Fibroblast of the aortic adventitia (primary cell): Measurements from ENCODE around the gene PIEZO2. TPM values are rescaled to one million over a fixed set of nuclear protein-coding genes. Genes with fewer than 3 reads are reported as not detected.

Experiments
- DNase-seq: peaks from one replicate; pipeline ENCODE4 v3.0.0-alpha.2; 2010; ENCODE audit warnings: low read depth
- H3K4me3 ChIP-seq: 2 replicates; pipeline ENCODE4 v1.5.1; 2011; ENCODE audit warnings: low read depth, mild to moderate bottlenecking, control low read depth, low read length, moderate library complexity
- CTCF ChIP-seq: IDR thresholded peaks from 2 replicates; pipeline ENCODE4 v1.5.1; 2011; ENCODE audit warnings: mild to moderate bottlenecking, low read length, control low read depth, inconsistent platforms; ENCODE audit not compliant: insufficient read depth
- total RNA-seq: library from RNA; depleted of rRNA; stranded (reverse); fragments of >200 nt; gene quantifications from 2 replicates; pipeline ENCODE4 v1.2.3, GENCODE V29; 2012; ENCODE audit warnings: low replicate concordance

PIEZO2 gene
- total RNA-seq, 1 donor = 1.6 TPM

- TF ChIP-seq CTCF = no peak
- no peak for DNase-seq
- no peak overlapping the region for H3K4me3 ChIP-seq
These were observed 459.4 kb downstream of the PIEZO2 start for GRCh38 chr18:10690035-10690329.

- DNase-seq = peak; percentile 8
- H3K4me3 ChIP-seq = no peak overlapping the region
- TF ChIP-seq CTCF = no peak
These were observed 459.9 kb downstream of the PIEZO2 start for GRCh38 chr18:10689236-10690034.

GRCh38 chr18:10688766-10689165, 460.6 kb downstream of the PIEZO2 start:
- no peak for DNase-seq
- no peak overlapping the region for H3K4me3 ChIP-seq
- no peak for TF ChIP-seq CTCF

- DNase-seq = no peak
- no peak overlapping the region for H3K4me3 ChIP-seq
- no peak for TF ChIP-seq CTCF
These were observed 462.0 kb downstream of the PIEZO2 start for GRCh38 chr18:10687161-10687925.

- TF ChIP-seq CTCF = no peak
- H3K4me3 ChIP-seq = no peak overlapping the region
- DNase-seq = no peak
These were observed 463.1 kb downstream of the PIEZO2 start for GRCh38 chr18:10686308-10686707.

- no peak for TF ChIP-seq CTCF
These were observed 463.9 kb downstream of the PIEZO2 start for GRCh38 chr18:10685484-10685883.

More at GRCh38 chr18:10685484-10685883, 463.9 kb downstream of the PIEZO2 start:
- DNase-seq = no peak
- no peak overlapping the region for H3K4me3 ChIP-seq
